Hepatocyte (in vitro differentiated cells): ENCODE measurements around the gene PNMA5.

Experiments
- EZH2 ChIP-seq: fragments of 200-600 bp; sonication (generic); IDR thresholded peaks from 2 replicates; pipeline ENCODE4 v1.6.1; 2016; ENCODE audit warnings: antibody characterized with exemption, mild to moderate bottlenecking, borderline replicate concordance
- EZH2phosphoT487 ChIP-seq: fragments of 200-600 bp; sonication (generic); IDR thresholded peaks from one replicate; pipeline ENCODE4 v1.6.1; 2018; ENCODE audit warnings: antibody characterized with exemption, mild to moderate bottlenecking, low read depth, moderate library complexity; ENCODE audit not compliant: unreplicated experiment, severe bottlenecking
- TF ChIP-seq, protein P1 (sequence below): fragments of 200-600 bp; sonication (generic); IDR thresholded peaks from 2 replicates; pipeline ENCODE4 v1.5.1; 2016; ENCODE audit warnings: antibody characterized with exemption, mild to moderate bottlenecking; ENCODE audit not compliant: poor library complexity

DNA sequence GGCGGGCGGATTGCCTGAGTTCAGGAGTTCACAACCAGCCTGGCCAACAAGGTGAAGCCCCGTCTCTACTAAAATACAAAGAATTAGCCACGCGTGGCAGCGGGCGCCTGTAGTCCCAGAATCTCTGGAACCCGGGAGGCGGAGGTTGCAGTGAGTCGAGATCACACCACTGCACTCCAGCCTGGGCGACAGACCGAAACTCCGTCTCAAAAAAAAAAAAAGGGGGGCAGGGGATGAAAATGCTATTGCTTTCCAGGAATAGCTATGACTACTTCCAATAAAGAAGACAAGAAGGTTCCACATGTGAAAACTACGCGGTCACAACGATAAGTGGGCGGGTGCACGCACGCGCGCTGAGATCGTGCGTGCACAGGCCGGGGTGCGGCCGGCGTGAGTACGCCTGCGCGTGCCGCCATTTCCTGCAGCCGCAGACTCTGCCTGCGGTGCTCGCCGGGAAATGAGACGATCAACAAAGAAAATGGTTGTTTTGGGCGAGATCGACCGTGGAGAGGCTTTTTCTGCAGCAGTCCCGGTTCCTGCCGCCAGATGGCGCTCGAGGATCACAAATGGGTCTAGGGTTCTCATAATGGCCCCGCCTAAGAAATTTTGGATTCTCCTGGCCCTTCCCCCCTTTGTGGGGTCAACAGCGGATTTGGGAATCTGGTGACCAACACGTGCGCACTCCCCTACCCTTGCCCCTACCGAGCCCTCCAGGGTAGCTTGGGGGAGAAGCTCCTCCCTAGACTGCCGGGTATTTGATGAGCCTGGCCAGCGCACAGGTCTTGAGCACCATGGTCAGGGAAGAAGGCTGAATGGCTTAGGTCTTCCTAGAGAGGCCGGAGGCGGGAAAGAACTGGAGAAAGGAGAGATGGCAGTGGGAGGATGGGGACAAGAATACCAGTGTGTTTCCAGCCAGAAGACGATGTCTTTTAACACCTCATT lies 35.1 kb downstream of the PNMA5 start:
- TF ChIP-seq, protein P1, sequence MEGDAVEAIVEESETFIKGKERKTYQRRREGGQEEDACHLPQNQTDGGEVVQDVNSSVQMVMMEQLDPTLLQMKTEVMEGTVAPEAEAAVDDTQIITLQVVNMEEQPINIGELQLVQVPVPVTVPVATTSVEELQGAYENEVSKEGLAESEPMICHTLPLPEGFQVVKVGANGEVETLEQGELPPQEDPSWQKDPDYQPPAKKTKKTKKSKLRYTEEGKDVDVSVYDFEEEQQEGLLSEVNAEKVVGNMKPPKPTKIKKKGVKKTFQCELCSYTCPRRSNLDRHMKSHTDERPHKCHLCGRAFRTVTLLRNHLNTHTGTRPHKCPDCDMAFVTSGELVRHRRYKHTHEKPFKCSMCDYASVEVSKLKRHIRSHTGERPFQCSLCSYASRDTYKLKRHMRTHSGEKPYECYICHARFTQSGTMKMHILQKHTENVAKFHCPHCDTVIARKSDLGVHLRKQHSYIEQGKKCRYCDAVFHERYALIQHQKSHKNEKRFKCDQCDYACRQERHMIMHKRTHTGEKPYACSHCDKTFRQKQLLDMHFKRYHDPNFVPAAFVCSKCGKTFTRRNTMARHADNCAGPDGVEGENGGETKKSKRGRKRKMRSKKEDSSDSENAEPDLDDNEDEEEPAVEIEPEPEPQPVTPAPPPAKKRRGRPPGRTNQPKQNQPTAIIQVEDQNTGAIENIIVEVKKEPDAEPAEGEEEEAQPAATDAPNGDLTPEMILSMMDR, result peak; percentile 76
- no peak for TF ChIP-seq EZH2
- no peak for TF ChIP-seq EZH2phosphoT487
